IPS-18a (cell line): ENCODE data around the gene EZR.

ENCODE experiments used
- H3K27ac ChIP-seq: one replicate; pipeline ENCODE4 v1.5.1; 2013; ENCODE audit warnings: low read length
- H3K27me3 ChIP-seq: one replicate; pipeline ENCODE4 v1.6.1; 2013; ENCODE audit warnings: mild to moderate bottlenecking, low read length; ENCODE audit not compliant: control insufficient read depth, insufficient read depth
- H3K36me3 ChIP-seq: one replicate; pipeline ENCODE4 v1.6.1; 2013; ENCODE audit warnings: low read depth, low read length; ENCODE audit not compliant: control insufficient read depth
- H3K4me1 ChIP-seq: one replicate; pipeline ENCODE4 v1.6.1; 2013; ENCODE audit warnings: low read depth, low read length; ENCODE audit not compliant: control insufficient read depth
- H3K4me3 ChIP-seq: one replicate; pipeline ENCODE4 v1.5.1; 2013; ENCODE audit warnings: low read length
- H3K9ac ChIP-seq: one replicate; pipeline ENCODE4 v1.6.1; 2013; ENCODE audit warnings: mild to moderate bottlenecking, low read length, moderate library complexity
- H3K9me3 ChIP-seq: one replicate; pipeline ENCODE4 v1.6.1; 2013; ENCODE audit warnings: low read depth, low read length; ENCODE audit not compliant: control insufficient read depth

EZR gene

DNA sequence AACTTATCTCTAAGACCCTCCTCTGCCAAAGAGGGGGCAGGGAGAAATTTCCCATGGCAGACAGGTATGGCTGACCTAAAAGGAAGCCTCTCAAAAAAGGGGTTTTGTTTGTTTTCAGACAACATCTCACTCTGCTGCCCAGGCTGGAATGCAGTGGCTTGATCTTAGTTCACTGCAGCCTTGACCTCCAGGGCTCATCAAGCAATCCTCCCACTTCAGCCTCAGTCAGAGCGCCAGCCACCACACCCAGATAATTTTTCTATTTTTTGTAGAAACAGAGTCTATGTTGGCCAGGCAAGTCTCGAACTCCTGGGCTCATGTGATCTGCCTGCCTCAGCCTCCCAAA lies 3.8 kb downstream of the EZR start:
- Histone ChIP-seq H3K9me3 (no peaks in the 10 kb centered on the region), H3K27me3 (peaks cover 8% of the 10 kb centered on the region), H3K4me1 (peaks cover 37% of the 10 kb centered on the region), H3K4me3 (no peak overlapping the region), H3K9ac (no peak overlapping the region), H3K27ac (no peak overlapping the region), H3K36me3 (peaks cover 55% of the 10 kb centered on the region)

DNA sequence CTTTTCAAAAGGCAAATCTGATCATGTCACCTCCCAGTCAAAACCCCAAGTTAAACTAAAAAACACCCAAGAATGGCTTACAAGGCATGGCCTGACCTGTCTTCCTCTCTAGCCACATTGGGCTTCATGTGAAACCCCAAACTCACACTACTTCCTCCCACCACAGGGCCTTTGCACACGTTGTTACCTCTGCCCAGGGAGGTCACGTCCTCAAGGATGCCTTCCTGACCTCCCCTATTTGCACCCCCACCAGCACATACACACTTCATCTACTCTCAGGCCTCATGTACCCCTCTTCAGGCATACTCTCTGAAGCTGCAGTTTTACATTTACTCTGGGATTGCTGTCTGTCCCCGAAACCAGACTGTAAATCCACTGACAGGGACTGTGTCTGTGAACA lies 6.1 kb downstream of the EZR start:
- Histone ChIP-seq H3K27me3 (no peaks in the 10 kb centered on the region), H3K9ac (no peak overlapping the region), H3K4me3 (no peak overlapping the region), H3K9me3 (no peaks in the 10 kb centered on the region), H3K27ac (no peak overlapping the region), H3K36me3 (peaks cover 74% of the 10 kb centered on the region), H3K4me1 (peaks cover 44% of the 10 kb centered on the region)

GRCh38 chr6:158812611-158813010 lies 6.6 kb downstream of the EZR start:
- peaks cover 48% of the 10 kb centered on the region for H3K4me1 ChIP-seq
- H3K4me3 ChIP-seq, result no peak overlapping the region
- peaks cover 78% of the 10 kb centered on the region for H3K36me3 ChIP-seq
- no peak overlapping the region for H3K9ac ChIP-seq
- no peaks in the 10 kb centered on the region for H3K27me3 ChIP-seq
- no peak overlapping the region for H3K27ac ChIP-seq
- no peaks in the 10 kb centered on the region for H3K9me3 ChIP-seq

DNA sequence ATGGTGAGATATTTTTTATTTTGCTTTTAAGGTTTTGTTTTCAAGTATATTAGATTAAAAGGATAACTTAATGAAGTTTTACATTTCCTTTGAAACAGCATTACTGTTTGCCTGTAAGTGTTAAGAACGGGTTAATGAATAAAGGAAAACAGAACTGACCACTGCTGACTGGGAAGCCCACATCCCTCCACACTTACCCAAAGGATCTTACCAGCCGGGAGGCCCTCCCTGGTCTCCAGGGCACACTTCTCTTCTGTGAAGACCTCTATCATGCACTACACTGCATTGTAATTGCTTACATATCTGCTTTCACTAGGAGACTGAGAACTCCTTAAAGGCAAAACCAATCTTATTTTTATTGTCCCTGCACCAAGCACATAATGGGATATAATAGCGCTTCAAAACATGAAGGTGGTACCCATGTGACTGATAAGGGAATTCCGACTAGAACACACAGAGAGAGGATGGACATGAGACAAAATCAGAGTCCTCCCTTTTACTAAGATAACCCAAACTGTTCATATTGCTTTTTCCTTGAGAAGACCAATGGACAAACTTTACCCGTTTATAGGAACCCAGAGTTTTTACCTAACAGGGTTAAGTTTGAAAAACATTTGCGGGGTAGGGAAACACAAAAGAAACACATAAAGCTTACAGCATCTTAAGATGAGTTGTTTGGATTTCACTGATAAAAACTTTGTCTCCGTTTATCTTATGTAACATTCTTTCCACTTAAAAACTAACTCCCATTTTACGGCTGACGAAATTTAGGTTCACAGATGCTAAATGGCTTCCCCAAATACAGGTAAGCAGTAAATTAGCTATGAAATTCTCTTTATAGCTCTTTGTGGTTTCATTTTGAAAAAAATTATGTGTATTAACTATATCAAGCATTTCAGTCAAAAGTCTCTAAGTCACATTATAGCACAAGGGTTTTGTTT lies 8.7 kb downstream of the EZR start:
- no peak overlapping the region for H3K9ac ChIP-seq
- no peak overlapping the region for H3K27ac ChIP-seq

GRCh38 chr6:158808941-158809678 lies 10.1 kb downstream of the EZR start:
- Histone ChIP-seq H3K36me3 (peaks cover 57% of the 10 kb centered on the region), H3K9ac (no peak overlapping the region), H3K27me3 (no peaks in the 10 kb centered on the region), H3K4me1 (peaks cover 53% of the 10 kb centered on the region), H3K27ac (no peak overlapping the region), H3K4me3 (no peak overlapping the region), H3K9me3 (no peaks in the 10 kb centered on the region)

More for the DNA sequence above, 8.7 kb downstream of the EZR start:
- Histone ChIP-seq H3K9me3 (no peaks in the 10 kb centered on the region), H3K4me3 (no peak overlapping the region), H3K4me1 (peaks cover 50% of the 10 kb centered on the region), H3K27me3 (no peaks in the 10 kb centered on the region), H3K36me3 (peaks cover 69% of the 10 kb centered on the region)

GRCh38 chr6:158808442-158808833 lies 10.7 kb downstream of the EZR start:
- no peak overlapping the region for H3K9ac ChIP-seq
- H3K4me3 ChIP-seq, result no peak overlapping the region
- no peaks in the 10 kb centered on the region for H3K9me3 ChIP-seq
- peaks cover 58% of the 10 kb centered on the region for H3K4me1 ChIP-seq
- H3K27ac ChIP-seq, result no peak overlapping the region
- peaks cover 50% of the 10 kb centered on the region for H3K36me3 ChIP-seq
- no peaks in the 10 kb centered on the region for H3K27me3 ChIP-seq

- H3K9ac ChIP-seq, result no peak overlapping the region
- H3K27ac ChIP-seq, result no peak overlapping the region
- no peak overlapping the region for H3K4me3 ChIP-seq
- peaks cover 55% of the 10 kb centered on the region for H3K4me1 ChIP-seq
- H3K9me3 ChIP-seq, result no peaks in the 10 kb centered on the region
- no peaks in the 10 kb centered on the region for H3K27me3 ChIP-seq
- H3K36me3 ChIP-seq, result peaks cover 43% of the 10 kb centered on the region
Observed at GRCh38 chr6:158807515-158808441, 11.4 kb downstream of the EZR start.

GRCh38 chr6:158805698-158806377 lies 13.3 kb downstream of the EZR start:
- Histone ChIP-seq H3K27ac (no peak overlapping the region), H3K27me3 (no peaks in the 10 kb centered on the region), H3K9ac (no peak overlapping the region), H3K4me1 (peaks cover 46% of the 10 kb centered on the region), H3K4me3 (no peak overlapping the region), H3K9me3 (no peaks in the 10 kb centered on the region), H3K36me3 (peaks cover 33% of the 10 kb centered on the region)

- Histone ChIP-seq H3K4me3 (no peak overlapping the region), H3K4me1 (peaks cover 45% of the 10 kb centered on the region), H3K27ac (no peak overlapping the region), H3K36me3 (peaks cover 22% of the 10 kb centered on the region), H3K9ac (no peak overlapping the region), H3K27me3 (no peaks in the 10 kb centered on the region), H3K9me3 (no peaks in the 10 kb centered on the region)
Observed at GRCh38 chr6:158804207-158804606, 15.0 kb downstream of the EZR start.

GRCh38 chr6:158803733-158804143 lies 15.4 kb downstream of the EZR start:
- H3K4me1 ChIP-seq, result peaks cover 47% of the 10 kb centered on the region
- peak overlapping the region; percentile 32 for H3K27ac ChIP-seq
- H3K4me3 ChIP-seq, result no peak overlapping the region

More at GRCh38 chr6:158803733-158804143, 15.4 kb downstream of the EZR start:
- Histone ChIP-seq H3K27me3 (no peaks in the 10 kb centered on the region), H3K9ac (no peak overlapping the region), H3K9me3 (no peaks in the 10 kb centered on the region), H3K36me3 (peaks cover 17% of the 10 kb centered on the region)
